ENCODE measurements around the gene ACVR1.
"Not testable (repeated sequence)": the region's sequence is repeated elsewhere in the genome, so short reads cannot be mapped to it uniquely, and the experiment has no call there.

Gene ACVR1

DNA sequence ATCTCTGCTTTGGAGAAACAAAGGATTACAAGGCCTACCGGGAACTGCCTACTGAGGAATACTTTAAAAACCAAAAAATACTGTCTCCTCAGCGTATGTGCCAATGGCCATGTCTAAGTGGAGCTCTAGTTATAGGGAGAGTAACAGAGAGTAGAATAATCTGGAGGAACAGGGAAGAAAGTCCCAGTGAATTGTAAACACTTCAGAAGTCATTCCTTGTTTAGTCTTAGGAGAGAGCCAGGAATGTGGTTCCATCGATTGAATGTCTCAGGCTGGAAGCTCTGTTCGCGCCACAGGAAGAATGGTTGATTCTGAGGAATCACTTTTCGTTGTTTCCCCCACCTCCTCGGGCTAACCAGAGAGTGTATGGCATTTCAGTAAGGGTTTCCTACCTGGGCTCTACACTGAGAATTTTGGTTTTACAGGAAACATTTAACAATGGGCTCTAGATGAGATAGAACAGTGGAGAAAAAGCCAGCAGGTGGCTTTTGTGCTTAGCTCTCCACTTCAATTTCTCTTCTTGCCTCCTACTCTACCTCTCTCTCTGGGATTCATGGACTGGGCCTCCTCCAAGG is 88.7 kb downstream of the ACVR1 start:
- no peak for DNase-seq

DNA sequence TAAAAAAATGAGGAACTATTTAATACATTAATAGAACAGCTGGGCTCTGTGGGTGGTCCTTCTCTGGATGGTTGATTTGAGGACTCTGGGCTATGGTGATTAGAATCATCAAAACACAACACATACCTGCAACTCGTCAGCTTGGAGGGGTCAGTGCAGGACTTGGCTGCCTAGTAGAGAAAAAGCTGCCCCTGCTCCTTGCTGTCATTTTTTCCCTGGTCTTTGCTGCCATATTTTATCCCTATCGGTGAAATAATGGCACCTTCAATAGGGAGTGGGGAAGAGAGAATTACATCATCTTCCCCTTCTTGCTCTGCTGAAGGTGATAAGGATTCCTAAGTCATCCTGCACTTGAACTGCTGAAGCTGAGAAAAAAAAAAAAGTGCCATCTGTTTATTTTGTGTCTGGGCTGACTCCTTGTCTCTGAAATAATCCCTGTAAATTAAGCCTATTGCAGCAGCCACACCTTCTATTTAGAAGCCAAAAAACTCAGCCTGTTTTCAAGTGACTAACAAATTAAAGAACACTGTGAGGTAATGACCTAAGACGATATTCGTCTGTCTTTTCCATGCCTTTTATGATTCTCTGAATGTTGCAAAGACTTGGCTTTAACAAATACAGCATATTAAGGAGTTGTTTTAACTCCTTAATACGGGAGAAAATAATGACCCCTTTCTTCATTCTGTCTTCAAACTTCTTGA is 89.3 kb downstream of the ACVR1 start:
- no peak for DNase-seq

DNA sequence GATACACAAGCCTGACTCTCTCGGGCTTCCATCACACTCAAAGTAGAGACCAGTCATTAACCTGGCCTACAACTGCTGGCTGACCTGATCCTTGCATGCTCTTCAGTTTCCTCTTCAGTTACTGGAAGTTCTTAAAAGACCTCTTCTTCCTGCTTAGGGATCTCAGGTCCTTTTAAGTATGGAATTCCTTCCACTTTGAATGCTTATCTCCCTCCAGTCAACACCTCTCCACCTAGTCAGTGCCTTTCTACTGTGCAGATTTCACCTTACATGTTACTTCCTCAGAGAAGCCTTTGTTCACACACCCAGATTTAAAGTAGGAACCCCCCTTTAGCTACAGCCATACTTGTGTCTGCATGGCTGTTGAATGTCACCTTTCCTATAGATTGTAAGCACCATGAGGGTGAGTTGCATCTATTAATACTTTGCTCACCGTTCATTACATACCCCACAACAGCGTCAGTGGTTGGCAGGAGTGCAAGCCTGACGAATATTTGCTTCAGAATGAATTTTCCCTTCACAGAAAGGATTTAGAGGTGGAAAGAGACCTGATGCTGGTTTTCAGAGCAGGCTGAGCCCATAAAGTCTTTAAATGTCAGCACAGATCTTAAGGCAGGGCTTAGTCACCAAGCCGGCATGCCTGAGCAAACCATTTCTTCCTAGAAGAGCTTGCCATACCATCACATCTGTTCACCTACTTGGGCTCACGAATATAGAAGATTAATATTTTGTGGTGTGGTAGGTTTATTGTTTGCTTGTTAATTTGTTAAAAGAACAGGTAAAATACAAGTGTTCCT is 90.1 kb downstream of the ACVR1 start:
- DNase-seq = no peak

DNA sequence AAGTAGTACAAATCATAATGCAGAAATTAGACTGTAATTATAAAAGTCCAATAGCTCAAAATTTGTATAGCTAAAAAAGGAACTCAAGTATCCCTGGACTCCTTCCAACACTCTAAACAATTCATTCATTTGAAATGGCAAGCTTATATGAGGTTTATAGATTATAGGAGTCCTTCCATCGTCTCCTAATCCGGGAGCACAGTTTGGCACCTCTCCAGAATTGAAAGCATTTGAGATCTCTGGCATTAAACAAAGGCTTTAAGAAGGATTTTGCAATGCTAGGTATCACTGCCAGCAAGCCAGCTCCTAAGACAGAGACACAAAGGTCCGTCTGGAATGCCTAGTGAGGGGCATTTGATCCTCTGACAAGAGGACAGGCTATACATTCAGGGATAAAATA is 90.9 kb downstream of the ACVR1 start:
- DNase-seq = no peak

DNA sequence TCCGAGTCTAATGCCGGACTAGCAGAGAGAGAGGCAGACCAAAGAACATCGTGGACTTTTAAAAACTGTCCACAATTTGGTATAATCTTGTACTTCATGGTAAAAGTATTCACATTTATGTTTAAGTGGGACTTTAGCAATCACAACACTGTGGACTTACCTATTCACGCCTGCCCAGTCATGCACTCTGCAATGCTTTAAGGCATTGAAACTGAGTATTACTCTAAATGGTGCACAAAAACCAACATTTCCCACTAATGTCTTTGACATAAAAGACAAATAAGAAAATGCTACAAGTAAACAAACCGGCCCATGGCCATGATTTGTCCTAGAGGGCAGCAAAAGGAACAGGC is 91.3 kb downstream of the ACVR1 start:
- DNase-seq = no peak

DNA sequence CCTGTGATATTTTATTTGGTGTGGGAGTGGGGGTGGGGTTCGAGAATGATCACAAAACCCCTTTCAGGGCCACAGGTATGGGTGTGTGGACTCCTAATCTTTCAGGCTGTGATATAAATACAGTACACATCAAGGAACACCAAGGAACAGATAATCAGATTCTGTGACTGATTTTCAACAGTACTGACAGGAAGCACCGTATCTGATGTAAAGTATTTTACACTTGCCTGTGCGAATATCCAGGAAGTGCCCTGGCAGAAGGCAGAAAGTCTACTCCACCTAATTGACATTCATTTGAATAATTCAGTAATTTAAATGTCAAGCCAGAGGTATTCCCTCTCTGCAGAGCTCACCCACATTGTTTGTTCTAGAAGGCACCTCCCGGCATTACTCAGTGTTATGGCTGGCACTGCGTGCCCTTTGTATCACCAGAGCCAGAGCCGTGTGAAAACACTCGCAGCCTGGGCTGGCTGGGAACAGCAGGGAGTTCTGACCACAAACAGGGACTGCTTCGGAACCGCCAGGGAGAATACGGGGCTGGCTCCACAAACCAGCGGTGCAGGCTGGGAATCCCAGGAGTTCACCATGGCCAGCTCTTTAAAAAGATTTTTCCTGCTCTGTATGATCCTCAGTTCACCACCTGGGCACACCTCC is 91.8 kb downstream of the ACVR1 start:
- no peak for DNase-seq

DNA sequence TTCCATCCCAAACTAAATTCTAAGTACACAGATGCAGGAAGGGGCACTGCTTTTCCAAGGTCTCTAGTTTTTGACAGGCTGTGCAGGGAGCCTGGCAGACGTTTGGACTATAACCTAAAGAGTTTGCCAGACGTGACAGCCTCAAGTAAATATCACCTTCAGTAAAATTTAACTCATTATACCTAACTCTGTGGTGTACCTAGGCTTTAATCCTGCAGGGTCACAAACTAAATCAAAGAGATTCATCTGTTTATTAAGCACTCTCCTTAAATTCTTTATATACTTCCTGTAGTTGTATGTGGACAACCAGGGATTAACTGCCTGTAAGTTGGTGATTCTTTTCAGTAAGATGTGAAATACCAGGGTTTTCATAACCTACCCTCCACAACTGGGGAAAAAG is 92.9 kb downstream of the ACVR1 start:
- DNase-seq = no peak

DNA sequence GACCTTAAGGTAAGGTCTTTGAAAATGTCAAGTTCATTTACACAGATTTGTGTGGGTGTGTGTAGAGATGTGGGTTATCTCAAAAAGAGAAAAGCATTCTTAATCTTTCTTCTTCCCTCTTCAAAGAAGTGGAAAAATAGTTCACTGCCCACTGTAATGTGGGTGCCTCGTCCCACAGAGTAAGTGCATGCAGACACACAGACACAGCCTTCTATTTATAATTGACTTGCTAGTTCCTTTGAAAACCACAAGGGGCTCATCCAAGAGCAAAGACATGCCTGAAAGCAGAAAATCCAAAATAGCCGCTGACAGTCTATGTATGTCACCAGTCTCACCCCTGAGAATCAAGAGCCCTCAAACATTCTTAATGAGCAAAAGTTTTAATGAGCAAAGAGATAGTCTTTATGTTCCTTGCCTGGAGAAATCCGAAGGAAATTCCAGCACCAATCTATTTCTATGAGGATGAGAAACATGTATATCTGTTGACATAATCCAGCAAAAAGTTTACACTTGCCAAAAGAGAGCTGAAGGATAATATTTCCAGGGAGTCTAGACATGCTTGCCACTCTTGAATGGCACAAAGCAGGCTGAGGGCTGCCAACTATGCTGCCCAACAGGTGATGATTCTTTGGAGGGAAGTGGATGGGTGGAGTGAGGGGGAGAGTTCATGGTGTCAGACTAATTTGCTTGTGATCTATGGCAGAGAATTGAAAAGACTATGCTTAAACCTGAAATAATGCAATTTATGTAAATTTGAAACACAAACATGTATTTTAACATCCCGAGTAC is 93.9 kb downstream of the ACVR1 start:
- DNase-seq = peak; percentile 12

DNA sequence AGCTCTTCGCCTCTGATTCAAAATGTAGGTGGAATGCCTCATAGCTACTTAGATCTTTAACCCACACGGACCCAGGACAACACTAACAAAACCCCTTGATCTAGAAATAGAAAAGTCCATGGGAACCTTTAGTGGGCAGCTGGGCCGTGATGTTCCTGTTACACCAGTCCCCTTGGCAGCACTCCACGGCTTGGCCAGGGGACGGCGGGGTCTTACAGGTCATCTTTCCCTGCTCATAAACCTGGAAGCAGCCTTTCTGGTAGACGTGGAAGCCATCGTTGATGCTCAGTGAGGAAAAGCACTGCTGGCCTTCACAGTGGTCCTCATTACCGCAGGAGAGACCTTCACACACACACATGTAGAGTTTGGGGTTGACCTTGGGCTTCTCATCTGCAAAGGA is 95.9 kb downstream of the ACVR1 start:
- no peak for DNase-seq

DNA sequence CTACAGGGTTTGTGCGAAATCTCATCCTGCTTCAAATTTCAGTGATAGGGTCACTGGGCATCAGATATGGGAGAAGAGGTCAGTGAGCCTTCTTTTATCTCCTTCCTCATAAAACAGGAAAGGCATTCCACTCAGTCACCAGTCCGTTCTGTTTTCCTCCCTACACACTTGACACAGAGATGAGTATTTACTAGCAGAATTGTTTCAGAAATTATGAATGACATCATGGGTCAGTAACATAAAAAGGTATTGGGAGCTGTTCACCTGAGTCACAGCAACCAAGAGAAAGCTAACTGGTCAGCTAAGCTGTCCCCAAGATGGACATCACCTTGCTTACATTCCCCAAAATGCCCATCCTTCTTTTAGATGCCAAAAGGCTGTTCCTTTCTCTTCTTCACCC is 96.3 kb downstream of the ACVR1 start:
- no peak for DNase-seq

DNA sequence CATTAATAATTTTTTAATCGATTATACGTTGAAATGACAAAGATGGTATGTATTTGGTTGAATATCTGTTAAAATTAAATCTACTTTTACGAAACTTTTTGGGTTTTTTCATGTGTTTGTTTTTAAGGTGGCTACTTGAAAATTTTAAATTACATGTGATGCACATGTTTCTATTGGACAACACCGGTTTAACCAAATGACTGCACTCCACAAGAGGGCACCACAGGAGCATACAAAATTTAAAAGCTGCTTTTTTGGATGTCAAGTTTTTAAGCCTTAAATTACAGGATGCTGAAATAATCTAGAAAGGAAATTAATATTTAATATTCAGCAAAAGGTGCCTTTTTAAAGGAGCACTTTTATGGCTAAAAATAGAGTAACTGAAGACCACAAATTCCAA is 98.7 kb downstream of the ACVR1 start:
- peak; percentile 40 for DNase-seq

DNA sequence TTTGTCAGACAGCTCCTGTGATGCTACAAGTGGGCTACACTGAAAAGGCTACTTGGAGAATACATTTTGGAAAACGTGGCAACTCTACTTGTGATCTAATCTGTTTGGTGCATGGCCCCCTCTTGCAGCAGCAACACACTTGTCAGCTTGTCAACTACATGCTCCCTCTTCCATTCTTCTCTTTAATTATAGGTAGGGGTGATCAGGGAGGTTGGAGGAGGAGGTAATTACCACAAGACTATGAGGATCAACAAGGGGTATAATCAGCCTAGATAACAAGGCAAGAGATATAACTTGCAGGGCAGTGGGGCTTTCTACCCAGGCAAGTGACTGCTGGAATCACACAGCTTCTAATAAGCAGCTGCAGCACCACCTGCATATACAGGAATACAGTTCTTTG is 104.9 kb downstream of the ACVR1 start:
- no peak for DNase-seq

DNA sequence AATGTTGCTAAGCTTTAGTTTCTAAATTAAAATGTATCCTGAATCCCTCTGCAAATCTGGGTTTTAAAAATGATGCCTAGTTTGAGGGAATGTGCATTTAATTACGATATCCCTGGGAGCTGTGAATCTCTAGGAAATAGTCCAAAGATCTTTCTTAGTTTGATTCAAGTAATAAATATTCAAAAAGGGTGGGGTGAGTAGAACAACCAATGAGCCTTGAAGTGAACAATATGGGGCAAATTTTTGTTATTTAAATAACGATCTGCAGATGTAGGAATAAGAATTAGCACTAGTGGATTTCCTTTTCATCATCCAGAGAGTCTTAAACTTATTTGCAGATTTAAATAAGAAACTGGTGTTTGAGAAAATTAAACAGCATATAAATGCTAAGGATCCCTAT is 106.3 kb downstream of the ACVR1 start:
- no peak for DNase-seq

DNA sequence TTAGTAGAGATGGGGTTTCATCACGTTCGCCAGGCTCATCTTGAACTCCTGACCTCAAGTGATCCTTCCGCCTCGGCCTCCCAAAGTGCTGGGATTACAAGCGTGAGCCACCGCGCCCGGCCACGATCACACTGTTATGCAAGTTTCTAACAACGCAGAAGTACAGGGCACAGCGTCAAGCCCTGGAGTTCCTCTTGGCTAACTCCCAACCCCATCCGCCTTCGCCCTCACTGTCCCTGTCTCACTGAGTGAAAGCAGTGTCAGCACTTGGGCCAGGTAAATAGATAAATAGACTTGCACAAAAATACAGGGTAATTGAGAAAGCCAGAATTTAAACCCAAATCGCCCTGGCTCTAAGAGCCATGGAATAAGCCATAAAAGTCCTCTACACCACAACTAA is 111.7 kb downstream of the ACVR1 start:
- DNase-seq = peak; percentile 80

DNA sequence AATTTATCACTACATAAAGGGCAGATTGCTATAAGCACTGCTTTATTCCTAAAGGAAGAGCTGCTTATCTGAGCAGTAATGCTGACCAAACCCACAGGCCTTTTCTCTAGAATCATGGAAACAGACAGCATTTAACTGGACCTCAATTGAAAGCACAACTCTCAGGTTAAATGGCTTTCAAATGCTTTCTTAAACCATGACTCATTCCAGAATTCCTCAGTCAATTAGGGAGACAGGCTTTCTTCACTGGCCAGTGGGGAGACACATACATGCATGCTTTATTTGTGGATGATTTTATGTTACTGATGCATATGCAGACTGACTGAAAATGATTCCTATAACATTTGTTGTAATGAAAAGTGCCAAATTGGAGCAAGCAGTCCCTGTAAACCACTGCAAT is 114.6 kb downstream of the ACVR1 start:
- no peak for DNase-seq

DNA sequence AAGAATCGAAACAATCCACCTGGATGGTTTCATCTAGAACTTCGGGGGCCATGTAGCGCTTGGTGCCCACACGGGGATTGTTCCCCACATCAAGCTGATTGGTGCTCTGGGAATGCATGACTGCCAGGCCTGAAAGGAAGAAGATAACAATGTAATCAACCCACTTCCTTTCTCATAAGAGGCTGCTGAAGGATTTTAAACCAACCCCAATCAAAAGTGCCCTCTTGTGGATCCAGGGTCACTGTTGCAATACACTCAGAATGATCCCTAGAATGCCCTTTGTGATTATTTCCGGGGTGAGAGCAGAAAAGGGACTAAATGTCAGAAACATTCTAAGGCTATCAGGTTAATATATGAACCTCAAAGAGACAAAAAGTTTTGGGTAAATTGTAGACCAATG is 115.2 kb downstream of the ACVR1 start:
- DNase-seq = peak; percentile 56

DNA sequence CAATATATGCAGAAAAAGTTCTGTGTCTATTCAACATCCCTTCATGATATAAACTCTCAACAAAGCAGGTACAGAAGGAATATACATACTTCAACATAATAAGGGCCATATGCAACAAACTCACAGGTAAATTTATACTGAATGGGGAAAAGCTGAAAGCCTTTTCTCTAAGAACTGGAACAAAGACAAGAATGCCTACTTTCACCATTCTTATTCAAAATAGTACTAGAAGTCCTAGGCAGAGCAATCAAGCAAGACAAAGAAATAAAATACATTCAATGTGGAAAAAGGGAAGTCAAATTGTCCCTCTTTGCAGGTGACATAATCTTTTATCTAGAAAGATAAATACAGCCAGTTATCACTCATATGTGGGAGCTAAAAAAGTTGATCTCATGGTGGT is 116.3 kb downstream of the ACVR1 start:
- DNase-seq = no peak

DNA sequence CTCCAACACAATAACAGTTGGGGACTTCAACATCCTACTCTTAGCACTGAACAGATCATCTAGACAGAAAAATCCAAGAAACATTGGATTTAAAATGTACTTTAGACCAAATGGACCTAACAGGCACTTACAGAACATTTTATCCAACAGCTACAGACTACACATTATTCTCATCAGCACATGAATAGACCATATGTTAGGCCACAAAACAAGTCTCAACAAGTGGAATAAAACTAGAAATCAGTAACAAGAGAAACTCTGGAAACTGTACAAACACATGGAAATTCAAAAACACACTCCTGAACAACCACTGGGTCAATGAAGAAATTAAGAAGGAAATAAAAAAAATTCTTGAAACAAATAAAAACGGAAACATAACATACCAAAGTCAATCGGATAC is 117.5 kb downstream of the ACVR1 start:
- no peak for DNase-seq

DNA sequence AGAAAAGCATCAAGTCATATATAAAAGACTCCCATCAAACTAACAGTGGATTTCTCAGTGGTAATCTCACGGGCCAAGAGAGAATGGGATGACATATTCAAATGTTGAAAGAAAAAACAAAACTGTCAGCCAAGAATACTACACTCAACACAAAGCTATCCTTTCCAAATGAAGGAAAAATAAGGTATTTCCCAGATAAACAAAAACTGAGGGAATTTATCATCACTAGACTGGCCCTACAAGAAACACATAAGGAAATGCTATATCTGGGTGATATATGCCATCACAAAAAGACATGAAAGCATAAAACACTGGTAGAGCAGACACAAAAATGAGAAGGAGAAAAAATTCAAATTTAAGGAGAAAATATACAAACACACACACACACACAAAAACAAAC is 118.6 kb downstream of the ACVR1 start:
- DNase-seq = no peak

DNA sequence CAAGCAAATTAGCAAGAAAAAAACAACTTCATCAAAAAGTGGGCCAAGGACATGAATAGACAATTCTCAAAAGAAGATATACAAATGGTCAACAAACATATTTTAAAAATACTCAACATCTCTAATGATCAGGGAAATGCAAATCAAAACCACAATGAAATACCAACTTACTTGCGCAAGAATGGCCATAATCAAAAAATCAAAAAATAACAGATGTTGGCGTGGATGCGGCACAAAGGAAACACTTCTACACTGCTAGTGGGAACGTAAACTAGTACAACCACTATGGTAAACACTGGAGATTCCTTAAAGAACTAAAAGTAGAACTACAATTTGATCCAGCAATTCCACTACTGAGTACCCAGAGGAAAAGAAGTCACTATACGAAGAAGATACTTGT is 119.7 kb downstream of the ACVR1 start:
- DNase-seq = not testable (repeated sequence)

DNA sequence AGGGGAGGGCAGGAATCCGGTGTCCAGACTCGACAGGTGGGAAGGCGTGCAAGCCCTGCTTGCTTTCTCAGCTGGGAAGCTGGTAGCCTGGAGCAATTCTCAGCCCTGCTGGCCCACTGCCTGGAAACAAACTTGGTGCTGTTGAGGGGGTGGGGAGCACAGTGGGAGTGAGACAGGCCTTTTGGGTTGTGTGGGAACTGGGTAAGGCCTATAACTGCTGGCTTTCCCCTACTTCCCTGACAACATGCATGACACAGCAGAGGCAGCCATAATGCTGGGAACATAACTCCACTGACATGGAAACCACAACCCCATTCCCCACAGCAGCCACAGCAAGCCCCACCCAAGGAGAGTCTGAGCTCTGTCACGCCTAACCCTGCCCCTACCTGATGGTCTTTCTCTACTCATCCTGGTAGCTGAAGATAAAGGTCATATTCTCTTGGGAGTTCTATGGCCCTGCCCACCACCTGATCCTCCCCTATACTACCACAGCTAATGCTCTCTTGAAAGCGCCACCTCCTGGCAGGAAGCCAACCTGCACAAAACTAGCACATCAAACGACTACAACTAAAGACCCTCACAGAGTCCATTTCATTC is 124.6 kb downstream of the ACVR1 start:
- DNase-seq = peak; percentile 9

DNA sequence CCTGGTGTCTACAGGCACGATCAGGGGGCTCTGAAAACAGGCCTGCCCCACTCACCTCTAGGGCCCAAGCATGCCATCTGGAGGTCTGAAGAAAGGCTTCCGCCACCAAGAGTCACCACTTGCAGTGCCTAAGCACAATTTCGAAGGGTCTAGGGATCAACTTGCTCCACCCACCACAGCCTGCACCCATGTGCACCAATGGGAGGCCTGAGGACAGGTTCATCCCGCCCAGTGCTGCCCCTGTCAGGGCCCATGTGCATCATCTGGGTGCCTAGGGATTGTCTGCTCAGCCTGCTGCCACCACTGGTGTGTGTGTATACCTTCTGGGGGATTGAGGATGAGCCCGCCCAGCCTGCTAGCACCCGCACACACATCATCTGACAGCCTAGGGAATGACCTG is 126.4 kb downstream of the ACVR1 start:
- no peak for DNase-seq
